Esophagus squamous epithelium (tissue), 5 donors: ENCODE data around the gene DBR1. TPM values are rescaled to one million over a fixed set of nuclear protein-coding genes. Genes with fewer than 3 reads are reported as not detected.

Experiments
- DNase-seq: peaks from one replicate; lab custom pipeline; 2025; lab: John Stamatoyannopoulos, UW
- H3K27ac ChIP-seq, 4 donors: fragments of 200-600 bp; sonication (generic); one replicate each; pipeline ENCODE4 v1.5.1; 2016 to 2019; ENCODE audit warnings: mild to moderate bottlenecking in 1 of 4
- H3K27me3 ChIP-seq, 4 donors: fragments of 200-600 bp; sonication (generic); 1 replicate in 3 of 4; 2 replicates in 1 of 4; pipeline versions ENCODE4 v1.5.1 to v1.6.0; 2017 to 2021; ENCODE audit warnings: antibody characterized with exemption in 1 of 4
- H3K36me3 ChIP-seq, 3 donors: fragments of 200-600 bp; sonication (generic); one replicate each; pipeline ENCODE4 v1.5.1; 2016 to 2019
- H3K4me1 ChIP-seq, 3 donors: fragments of 200-600 bp; sonication (generic); one replicate each; pipeline ENCODE4 v1.5.1; 2017 to 2019
- H3K4me3 ChIP-seq, 4 donors: fragments of 200-600 bp; sonication (generic); 1 replicate in 3 of 4; 2 replicates in 1 of 4; pipeline ENCODE4 v1.5.1; 2016 to 2019; ENCODE audit warnings: mild to moderate bottlenecking in 2 of 4, moderate library complexity in 1 of 4
- H3K9me3 ChIP-seq, 3 donors: fragments of 200-600 bp; sonication (generic); one replicate each; pipeline ENCODE4 v1.5.1; 2016 to 2019
- POLR2A ChIP-seq, 4 donors: fragments of 450-650 bp; IDR thresholded peaks; one replicate each; pipeline ENCODE4 v1.6.1; 2017; ENCODE audit warnings: antibody characterized with exemption in 4 of 4, mild to moderate bottlenecking in 4 of 4, moderate library complexity in 3 of 4
- WGBS, 2 donors: methylation state at CpG; one replicate each; pipeline ENCODE4 v1.1.5; 2018; 5-methylcytosine and 5-hydroxymethylcytosine counted together
- intact Hi-C: fragments of 100-400 bp; cut with DNase I; formaldehyde crosslinking; loops from one replicate; pipeline ENCODE4 v1.15.0; 2022
- total RNA-seq, 4 donors: library from RNA; depleted of rRNA; stranded (reverse); fragments of >200 nt; gene quantifications; one replicate each; pipeline ENCODE4 v1.1.0, GENCODE V29; 2016
- TF ChIP-seq, protein P1 (sequence below), 6 experiments: fragments of 450-650 bp in 4 of 6; fragments of 200-600 bp in 2 of 6; sonication (generic) in 2 of 6; IDR thresholded peaks; one replicate each; pipeline ENCODE4 v1.5.1; 2016 to 2019; ENCODE audit warnings: antibody characterized with exemption in 6 of 6, mild to moderate bottlenecking in 4 of 6, moderate library complexity in 4 of 6
- donor health status: DM: yes; HTN: yes; CAD: no.

DBR1 gene
- total RNA-seq, 4 donors from 2014 or later, result 8.1 to 15.3 (median 11.0) TPM

GRCh38 chr3:138220242-138220641 lies 45.5 kb upstream of the DBR1 start:
- DNase-seq, result no peak
- no peaks in the 10 kb centered on the region for H3K27me3 ChIP-seq
- 88 to 90% methylated on average over 1 of the region's 1 CpG for WGBS, 2 donors
- no peak overlapping the region for H3K27ac ChIP-seq
- no peak overlapping the region for H3K4me3 ChIP-seq
- H3K4me1 ChIP-seq, result peaks cover 0 to 19% (median 4%) of the 10 kb centered on the region in 3 donors
- H3K36me3 ChIP-seq, result peaks cover 0 to 40% (median 13%) of the 10 kb centered on the region in 3 donors
- H3K9me3 ChIP-seq, result no peaks in the 10 kb centered on the region
- TF ChIP-seq, protein P1, sequence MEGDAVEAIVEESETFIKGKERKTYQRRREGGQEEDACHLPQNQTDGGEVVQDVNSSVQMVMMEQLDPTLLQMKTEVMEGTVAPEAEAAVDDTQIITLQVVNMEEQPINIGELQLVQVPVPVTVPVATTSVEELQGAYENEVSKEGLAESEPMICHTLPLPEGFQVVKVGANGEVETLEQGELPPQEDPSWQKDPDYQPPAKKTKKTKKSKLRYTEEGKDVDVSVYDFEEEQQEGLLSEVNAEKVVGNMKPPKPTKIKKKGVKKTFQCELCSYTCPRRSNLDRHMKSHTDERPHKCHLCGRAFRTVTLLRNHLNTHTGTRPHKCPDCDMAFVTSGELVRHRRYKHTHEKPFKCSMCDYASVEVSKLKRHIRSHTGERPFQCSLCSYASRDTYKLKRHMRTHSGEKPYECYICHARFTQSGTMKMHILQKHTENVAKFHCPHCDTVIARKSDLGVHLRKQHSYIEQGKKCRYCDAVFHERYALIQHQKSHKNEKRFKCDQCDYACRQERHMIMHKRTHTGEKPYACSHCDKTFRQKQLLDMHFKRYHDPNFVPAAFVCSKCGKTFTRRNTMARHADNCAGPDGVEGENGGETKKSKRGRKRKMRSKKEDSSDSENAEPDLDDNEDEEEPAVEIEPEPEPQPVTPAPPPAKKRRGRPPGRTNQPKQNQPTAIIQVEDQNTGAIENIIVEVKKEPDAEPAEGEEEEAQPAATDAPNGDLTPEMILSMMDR (IDR thresholded peaks at IDR 0.05), result no peak
- no peak for TF ChIP-seq POLR2A (IDR thresholded peaks at IDR 0.05)
- intact Hi-C loops, result no loop called here

DNA sequence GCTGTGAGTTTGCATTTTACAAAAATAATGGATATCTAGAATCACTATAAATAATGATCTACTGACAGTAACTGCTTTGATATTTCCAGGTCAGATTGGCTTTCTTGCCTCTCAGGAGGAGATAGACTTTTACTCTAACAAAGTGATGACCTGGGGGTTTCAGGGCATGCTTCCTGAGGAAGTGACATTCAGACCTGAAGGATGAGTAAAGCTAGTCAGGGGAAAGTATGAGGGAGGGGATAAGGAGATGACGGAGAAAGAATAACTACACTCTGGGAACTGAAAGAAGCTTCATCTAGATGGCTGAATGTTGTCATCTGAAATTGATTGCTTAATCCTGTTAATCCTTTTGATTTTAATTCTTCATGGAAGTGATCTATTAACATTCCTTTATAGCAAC lies 44.5 kb upstream of the DBR1 start:
- H3K27me3 ChIP-seq, result no peaks in the 10 kb centered on the region
- intact Hi-C loops, result no loop called here
- WGBS, 2 donors, result 46 to 53% methylated on average over 1 of the region's 1 CpG
- no peak overlapping the region for H3K4me3 ChIP-seq
- H3K4me1 ChIP-seq, result peaks cover 0 to 19% (median 4%) of the 10 kb centered on the region in 3 donors
- no peak overlapping the region for H3K27ac ChIP-seq
- no peaks in the 10 kb centered on the region for H3K9me3 ChIP-seq
- no peak for DNase-seq
- peaks cover 0 to 34% (median 3%) of the 10 kb centered on the region in 3 donors for H3K36me3 ChIP-seq
- TF ChIP-seq, protein P1 (IDR thresholded peaks at IDR 0.05), result no peak
- no peak for TF ChIP-seq POLR2A (IDR thresholded peaks at IDR 0.05)

DNA sequence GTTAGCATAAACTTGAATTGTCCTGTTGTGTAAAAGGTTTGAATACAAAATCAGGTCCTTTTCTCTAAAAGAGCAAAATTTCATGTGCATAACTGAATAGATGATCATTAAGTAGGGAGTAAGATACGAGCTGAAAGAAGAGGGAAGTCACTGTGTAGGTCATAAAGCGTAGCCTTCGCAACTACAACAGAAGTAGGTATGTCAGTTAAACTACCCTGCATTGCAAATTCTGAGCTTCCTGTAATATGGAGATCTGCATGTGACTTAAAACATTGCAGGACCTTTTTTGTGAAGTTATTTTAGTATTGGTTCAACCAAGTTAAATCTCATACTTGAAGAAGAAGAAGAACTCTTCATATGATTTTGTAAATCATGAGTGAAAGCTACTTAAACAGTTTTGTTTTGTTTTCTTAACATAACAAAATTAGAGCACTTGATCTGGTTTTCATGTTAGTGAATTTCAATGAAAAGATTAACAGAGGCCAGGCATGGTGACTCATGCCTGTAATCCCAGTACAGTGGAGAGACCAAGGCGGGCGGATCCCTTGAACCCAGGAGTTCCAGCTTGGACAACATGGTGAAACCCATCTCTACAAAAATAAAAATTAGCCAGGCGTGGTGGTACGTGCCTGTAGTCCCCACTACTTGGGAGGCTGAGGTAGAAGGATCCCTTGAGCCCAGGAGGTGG lies 38.8 kb upstream of the DBR1 start:
- H3K9me3 ChIP-seq, result no peaks in the 10 kb centered on the region
- no peaks in the 10 kb centered on the region for H3K27me3 ChIP-seq
- H3K36me3 ChIP-seq, result peaks cover 0 to 32% (median 0%) of the 10 kb centered on the region in 3 donors
- TF ChIP-seq, protein P1 (IDR thresholded peaks at IDR 0.05), result no peak
- TF ChIP-seq POLR2A (IDR thresholded peaks at IDR 0.05), result no peak
- 79% methylated on average over 6 to 7 of the region's 7 CpGs for WGBS, 2 donors
- no peak for DNase-seq
- H3K4me3 ChIP-seq, result no peak overlapping the region
- intact Hi-C loops, result no loop called here
- peaks cover 0 to 23% (median 0%) of the 10 kb centered on the region in 3 donors for H3K4me1 ChIP-seq
- H3K27ac ChIP-seq, result no peak overlapping the region

DNA sequence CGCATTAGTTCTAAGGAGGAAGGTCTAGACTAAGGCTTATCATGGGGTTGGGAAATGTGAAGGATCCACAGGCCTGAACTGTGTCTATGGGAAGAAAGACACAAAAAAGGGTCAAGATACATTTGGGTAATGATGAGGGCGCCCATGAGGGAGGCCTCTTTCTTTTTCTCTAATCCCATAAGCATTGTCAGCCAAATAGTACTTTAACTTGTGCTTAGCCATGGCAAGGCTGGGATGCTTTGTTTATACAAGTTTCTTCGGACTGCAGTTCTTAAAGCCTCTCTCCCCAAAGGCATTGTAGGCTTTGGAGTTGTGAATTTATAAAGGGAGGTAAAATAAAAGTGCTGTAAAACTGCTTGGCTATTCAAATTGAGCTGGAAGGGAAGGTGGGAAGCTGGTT lies 35.8 kb upstream of the DBR1 start:
- Histone ChIP-seq H3K4me1 (peaks cover 0 to 28% (median 0%) of the 10 kb centered on the region in 3 donors), H3K27ac (no peak overlapping the region), H3K9me3 (no peaks in the 10 kb centered on the region), H3K36me3 (peaks cover 0 to 39% (median 0%) of the 10 kb centered on the region in 3 donors), H3K4me3 (no peak overlapping the region), H3K27me3 (no peaks in the 10 kb centered on the region)
- TF ChIP-seq, protein P1 (IDR thresholded peaks at IDR 0.05), result no peak
- TF ChIP-seq POLR2A (IDR thresholded peaks at IDR 0.05), result no peak
- WGBS, 2 donors, result 70 to 80% methylated on average over 3 of the region's 3 CpGs
- no peak for DNase-seq
- intact Hi-C loops, result no loop called here

DNA sequence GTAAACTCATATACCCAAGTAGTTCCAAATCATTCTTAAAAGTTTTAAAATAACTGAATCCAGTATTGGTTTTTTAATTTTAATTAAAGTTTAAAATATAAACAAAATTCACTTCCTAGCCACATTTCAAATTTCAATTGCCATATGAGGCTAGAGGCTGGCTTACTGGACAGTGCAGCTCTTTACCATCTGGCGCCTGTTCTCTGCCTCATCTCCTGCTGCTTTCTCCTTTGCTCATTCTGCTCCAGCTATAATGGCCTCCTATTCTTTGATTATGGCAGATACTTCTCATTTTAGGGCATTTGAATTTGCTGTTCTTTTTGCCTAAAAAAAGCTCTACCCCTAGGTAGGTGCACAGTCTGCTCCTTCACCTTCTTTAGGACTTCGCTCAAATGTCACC lies 31.5 kb upstream of the DBR1 start:
- WGBS, 2 donors, result 96 to 98% methylated on average over 2 of the region's 2 CpGs
- intact Hi-C loops, result no loop called here
- TF ChIP-seq, protein P1 (IDR thresholded peaks at IDR 0.05), result no peak
- TF ChIP-seq POLR2A (IDR thresholded peaks at IDR 0.05), result no peak

More for the DNA sequence above, 31.5 kb upstream of the DBR1 start:
- Histone ChIP-seq H3K36me3 (peaks cover 0 to 17% (median 0%) of the 10 kb centered on the region in 3 donors), H3K4me3 (no peak overlapping the region), H3K4me1 (peaks cover 0 to 31% (median 0%) of the 10 kb centered on the region in 3 donors), H3K27me3 (no peaks in the 10 kb centered on the region), H3K27ac (no peak overlapping the region), H3K9me3 (no peaks in the 10 kb centered on the region)
- DNase-seq, result no peak
